ENCODE results near the gene BMF.
"Not testable (repeated sequence)": the region's sequence is repeated elsewhere in the genome, so short reads cannot be mapped to it uniquely, and the experiment has no call there.

BMF gene

GRCh38 chr15:40125950-40126349 is 17.3 kb upstream of the BMF start:
- no peak for DNase-seq

- not testable (repeated sequence) for DNase-seq
Observed at GRCh38 chr15:40124807-40125285, 16.2 kb upstream of the BMF start.

GRCh38 chr15:40124333-40124732 is 15.7 kb upstream of the BMF start:
- DNase-seq: not testable (repeated sequence)

DNA sequence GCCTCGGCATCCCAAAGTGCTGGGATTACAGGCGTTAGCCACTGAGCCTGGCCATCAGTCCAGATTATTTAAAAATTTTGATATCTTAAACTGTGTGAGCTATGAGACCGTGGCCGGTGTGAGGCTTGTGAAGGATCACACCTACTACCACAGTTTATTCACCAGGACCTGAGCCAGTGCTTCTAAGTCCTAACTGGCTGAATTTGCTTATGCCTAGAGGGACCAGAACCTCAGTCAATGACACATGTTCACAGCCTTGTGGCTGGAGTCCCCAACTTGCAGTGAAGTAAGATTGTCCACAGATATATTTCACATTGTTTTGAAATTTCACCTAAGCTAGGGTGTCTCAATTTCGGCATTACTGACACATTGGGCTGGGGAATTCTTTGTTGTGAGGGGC is 15.2 kb upstream of the BMF start:
- DNase-seq: not testable (repeated sequence)

DNA sequence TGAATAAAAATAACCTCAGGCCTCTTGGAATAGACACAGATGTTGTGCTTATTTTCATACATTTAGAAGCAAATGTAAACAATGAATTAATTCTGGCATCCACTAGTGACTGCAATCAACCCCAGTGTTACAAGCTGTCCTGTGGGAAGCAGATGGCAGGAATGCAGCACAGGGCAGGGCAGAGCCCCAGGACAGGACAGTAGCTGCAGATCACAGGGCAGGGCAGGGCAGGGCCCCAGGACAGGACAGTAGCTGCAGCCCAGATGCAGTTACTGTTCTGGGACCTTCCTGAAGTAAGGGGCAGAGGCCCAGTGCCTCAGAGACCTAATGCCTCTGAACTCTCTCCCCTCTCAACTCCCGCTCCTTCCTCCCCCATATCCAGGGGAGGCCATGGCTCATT is 14.3 kb upstream of the BMF start:
- DNase-seq: not testable (repeated sequence)

DNA sequence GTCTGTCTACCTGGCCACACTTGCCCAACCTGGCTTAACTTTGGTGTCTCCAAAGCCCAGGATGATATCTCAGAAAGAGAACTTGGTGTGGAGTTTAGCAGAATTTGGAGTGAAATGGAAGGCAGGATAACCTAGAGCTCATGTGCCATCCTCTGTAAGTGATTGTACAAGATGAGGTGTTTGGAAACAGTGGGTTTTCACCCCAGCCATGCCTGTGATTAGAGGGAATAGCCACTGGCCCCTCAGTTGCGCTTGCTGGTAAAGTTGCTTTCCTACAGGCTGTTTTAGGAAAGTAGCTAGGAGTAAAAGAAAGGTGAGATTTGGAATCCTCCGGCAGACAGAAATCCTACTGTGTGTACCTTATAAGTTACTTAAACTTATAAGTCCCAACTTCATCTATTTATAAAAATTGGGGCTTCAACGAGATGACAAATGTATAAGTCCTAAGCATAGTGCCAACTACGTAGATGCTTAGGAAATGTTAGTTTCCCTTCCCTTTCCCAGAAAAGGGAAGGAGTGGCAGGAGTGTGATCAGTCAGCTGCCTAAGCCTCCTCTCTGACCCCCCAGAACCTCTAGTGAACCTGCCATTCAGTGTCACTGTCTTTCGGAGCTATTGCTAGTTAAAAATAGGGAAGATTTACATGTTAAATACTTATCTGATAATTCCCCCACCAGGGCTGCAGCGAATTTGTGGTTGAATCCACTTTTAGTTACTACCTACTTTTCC is 13.4 kb upstream of the BMF start:
- no peak for DNase-seq

- DNase-seq: no peak
Observed at GRCh38 chr15:40118473-40118872, 9.8 kb upstream of the BMF start.

DNA sequence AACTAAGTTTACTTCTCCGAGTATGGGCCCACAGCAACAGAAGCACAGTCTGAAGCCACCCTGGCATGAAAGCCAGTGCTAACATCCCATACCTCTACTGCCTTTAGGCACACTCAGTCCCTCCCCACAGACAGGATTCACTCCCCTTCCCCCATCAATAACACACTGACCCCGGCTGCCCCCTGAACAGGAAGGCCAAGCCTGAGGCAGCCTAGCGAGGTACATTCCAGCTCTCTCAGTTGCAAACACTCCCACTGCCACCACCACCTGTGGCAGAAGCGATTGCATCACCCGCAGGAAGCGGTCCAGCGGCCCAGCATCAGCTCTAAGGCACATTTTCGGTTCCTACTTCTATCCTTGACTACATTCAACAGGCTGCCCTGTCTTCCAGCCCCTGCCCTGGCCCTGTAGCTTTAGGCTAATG is 7.0 kb upstream of the BMF start:
- no peak for DNase-seq

DNA sequence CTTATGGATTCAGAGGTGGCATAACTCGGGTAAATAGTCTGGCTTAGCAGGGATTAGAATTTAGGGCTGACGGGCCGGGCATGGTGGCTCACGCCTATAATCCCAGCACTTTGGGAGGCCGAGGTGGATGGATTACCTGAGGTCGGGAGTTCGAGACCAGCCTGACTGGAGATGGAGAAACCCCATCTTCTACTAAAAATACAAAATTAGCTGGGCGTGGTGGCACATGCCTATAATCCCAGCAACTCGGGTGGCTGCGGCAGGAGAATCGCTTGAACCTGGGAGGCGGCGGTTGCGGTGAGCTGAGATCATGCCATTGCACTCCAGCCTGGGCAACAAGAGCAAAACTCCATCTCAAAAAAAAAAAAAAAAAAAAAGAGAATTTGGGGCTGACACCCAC is 6.4 kb upstream of the BMF start:
- DNase-seq: not testable (repeated sequence)

DNA sequence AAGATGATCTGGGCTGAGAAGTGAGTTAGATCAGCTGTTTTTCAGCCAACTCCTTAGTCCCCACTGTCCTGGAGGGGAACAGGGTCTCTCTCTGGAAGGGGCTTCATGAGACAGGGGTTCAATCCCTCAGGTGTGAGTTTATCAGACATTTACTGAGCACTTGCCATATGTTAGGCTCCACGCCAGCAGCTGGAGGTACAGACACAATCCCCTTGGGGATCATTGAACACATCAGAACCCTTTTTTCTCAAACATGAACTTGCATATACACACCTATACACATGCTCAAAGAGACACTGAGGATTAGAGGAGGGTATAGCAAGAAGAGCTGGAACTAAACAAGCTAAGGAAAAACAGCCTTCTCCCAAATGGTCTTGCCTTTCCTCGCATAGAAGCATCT is 5.5 kb upstream of the BMF start:
- DNase-seq: no peak

DNA sequence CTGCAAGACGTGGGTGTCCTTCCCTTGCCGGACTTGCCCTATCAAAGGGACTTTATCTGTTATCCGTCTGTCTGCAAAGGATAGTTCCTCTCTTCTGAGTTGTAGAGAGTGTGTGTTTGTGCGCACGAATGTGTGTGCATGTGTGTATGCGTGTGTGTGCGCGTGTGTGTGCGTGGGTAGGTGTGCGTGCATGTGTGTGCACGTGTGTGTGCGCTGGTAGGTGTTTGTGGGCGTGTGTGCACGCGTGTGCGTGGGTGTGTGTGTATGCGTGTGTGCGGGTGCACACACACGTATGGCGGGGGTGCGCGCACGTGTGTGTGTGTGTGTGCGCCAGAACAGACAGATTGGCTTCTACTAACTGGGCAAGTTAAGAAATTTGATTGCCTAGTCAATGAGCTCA is 4.1 kb upstream of the BMF start:
- no peak for DNase-seq

GRCh38 chr15:40111888-40112287 is 3.2 kb upstream of the BMF start:
- DNase-seq: no peak

GRCh38 chr15:40110866-40111550 is 2.3 kb upstream of the BMF start:
- DNase-seq: no peak

- peak; percentile 27 for DNase-seq
Observed at GRCh38 chr15:40108061-40108854, 421 bp downstream of the BMF start.

- no peak for DNase-seq
Observed at GRCh38 chr15:40106203-40107161, 2.2 kb downstream of the BMF start.

DNA sequence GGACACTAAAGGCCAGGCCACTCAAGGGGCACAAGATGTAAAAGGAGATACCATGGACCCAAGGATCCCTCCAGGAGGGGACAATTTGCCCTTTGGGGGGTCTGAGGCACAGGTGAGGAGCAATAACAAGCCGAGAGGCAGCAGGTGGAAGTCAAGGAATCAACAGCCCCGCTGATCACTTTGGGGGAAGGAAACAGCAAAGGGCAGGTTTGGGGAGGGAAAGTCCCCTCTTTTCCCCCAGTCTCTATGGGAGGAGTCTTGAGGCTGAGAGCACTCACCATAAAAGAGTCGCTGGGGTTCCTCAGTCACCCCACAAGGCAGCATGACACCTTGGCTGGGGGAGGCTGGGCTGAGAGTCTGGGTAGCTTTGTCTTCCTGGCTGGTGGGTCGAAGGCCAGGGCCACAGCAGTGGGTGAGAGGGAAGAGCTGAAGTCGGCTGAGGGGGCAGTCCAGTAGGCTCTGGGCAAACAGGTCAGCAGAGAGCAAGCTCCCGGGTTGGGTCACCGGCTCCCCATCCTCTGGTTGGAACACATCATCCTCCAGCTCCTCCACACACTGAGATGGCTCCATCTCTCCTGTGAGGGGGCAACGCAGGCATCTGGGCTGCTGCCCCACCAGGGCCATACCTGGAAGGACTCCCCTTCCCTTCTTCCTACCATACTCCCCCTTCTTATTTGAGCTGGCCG is 3.0 kb downstream of the BMF start:
- DNase-seq: no peak

GRCh38 chr15:40104865-40105516 is 3.7 kb downstream of the BMF start:
- DNase-seq: peak; percentile 80

DNA sequence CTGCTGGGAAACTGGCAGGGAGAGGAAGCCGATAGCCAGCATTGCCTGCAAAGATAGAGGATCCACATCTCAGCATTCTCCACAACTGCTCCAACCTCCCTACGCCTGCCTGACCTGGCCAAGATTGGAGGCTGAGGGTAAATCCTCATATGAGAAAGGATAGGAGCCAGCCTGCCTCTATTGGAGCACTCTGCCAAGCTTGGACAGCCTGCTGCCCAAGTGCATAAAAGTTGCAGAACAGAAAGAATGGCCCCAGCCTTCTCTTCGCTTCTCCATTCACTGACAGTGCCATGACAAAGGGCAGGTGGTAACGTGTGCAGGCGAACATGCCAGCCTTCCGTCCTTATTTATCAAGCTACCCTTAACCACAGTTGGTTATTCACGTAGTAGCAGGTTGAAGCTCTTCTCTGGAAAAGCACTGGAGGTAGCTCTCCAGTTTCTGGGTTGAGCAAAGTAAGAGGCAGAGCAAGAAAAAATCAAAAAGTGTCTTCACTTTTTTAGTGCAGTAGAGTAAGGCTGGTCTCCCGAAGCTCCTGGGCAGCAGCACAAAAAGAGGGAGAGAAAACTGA is 4.3 kb downstream of the BMF start:
- no peak for DNase-seq

- DNase-seq: peak; percentile 73
Observed at GRCh38 chr15:40103864-40104271, 4.8 kb downstream of the BMF start.

DNA sequence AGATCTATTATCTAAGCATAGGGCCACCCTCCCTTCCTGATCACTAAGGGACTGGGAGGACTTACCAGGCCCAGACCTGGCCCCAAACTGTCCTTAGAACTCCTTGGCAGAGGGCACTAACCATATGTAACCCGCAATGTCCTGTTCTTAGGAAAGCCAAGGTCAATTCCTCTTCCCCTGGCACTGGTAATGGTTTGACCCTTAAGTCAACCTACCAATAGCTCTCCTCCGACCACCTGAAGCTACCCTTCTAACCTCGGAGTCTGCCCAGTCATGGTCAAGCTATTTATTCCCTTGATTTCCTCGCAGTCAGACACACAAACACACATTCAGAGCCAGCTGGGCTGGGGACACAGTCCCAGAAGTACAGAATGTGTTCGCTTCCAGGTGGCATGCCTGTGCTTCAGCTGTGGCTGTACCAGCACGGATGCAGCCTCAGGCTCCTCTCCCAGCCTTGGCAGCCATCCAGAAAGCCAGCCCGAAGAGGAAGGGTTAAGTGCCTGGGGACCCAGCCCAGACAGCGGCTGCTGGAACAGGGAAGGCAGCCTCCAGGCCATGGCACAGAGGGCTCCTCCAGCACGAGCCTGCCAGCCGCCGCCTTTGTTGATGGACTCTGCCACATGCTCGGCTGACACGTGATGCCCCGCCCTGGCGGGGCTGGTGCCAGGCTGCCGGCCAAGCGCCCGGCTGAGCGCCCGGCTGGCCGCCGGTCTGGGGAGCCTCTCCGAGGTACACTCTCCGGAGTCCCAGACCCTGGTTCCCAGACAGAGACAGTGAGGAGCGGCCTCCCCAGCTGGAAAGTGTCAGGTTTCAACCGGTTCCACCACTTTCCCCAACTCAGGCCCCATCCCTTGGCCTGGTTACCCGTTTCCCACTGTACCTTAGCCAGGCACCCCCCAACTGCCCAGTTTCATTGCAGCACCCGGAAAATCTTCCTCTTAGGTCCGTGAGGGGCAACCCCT is 5.5 kb downstream of the BMF start:
- DNase-seq: peak; percentile 90

All from NCI-H1105 treated with DMSO at 0.1 percent for 48 hours (cell line).